Bronchial epithelial cell (primary cell): ENCODE data around the gene UBE2H. TPM values are rescaled to one million over a fixed set of nuclear protein-coding genes. Genes with fewer than 3 reads are reported as not detected.
A peak's percentile ranks its signal among the peaks of the same experiment; 100 is the strongest.

Experiments
- DNase-seq: peaks from one replicate; pipeline ENCODE4 v3.0.0-alpha.2; 2010; ENCODE audit warnings: low read depth
- FAIRE-seq: peaks from 2 replicates; lab custom pipeline; 2011; peaks lifted over from hg19 to GRCh38; lab: Jason Lieb, UNC
- H3K27me3 ChIP-seq: 2 replicates; pipeline ENCODE4 v1.5.1; 2011; ENCODE audit warnings: low read length; ENCODE audit not compliant: control insufficient read depth, insufficient read depth
- H3K36me3 ChIP-seq: 2 replicates; pipeline ENCODE4 v1.5.1; 2011; ENCODE audit warnings: low read length; ENCODE audit not compliant: control insufficient read depth, insufficient read depth
- H3K4me3 ChIP-seq: 2 replicates; pipeline ENCODE4 v1.5.1; 2011; ENCODE audit warnings: mild to moderate bottlenecking, low read depth, low read length, control low read depth
- total RNA-seq: library from RNA; depleted of rRNA; stranded (reverse); fragments of >200 nt; gene quantifications from 2 replicates; pipeline ENCODE4 v1.2.1, GENCODE V29; 2014
- TF ChIP-seq, protein P1 (sequence below): IDR thresholded peaks from 2 replicates; pipeline ENCODE4 v1.5.1; 2011; ENCODE audit warnings: mild to moderate bottlenecking, moderate library complexity, low read length, control low read depth, inconsistent platforms; ENCODE audit not compliant: insufficient read depth, severe bottlenecking

The UBE2H gene
- total RNA-seq, 1 donor from 2014 or later, result 50.0 TPM

DNA sequence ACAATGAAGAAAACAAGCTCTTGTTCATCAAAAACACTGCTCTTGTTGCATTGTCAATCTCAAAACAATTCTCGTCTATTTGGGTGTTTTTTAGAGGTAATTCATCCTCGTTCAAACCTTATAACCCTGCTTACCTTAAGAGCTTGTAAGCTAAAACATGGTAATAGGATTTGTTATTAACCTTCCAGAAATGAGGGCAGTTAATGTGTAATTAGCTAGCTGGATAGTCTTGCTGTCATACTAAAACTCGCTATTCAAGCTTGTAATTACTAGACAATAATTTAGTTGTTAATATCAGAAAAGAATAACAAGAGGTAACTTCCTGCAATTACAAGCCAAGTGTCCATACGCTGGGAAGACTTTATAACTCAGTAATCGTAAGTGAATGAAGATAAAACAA, 101.6 kb downstream of the UBE2H start:
- H3K36me3 ChIP-seq, result peaks cover 1% of the 10 kb centered on the region

DNA sequence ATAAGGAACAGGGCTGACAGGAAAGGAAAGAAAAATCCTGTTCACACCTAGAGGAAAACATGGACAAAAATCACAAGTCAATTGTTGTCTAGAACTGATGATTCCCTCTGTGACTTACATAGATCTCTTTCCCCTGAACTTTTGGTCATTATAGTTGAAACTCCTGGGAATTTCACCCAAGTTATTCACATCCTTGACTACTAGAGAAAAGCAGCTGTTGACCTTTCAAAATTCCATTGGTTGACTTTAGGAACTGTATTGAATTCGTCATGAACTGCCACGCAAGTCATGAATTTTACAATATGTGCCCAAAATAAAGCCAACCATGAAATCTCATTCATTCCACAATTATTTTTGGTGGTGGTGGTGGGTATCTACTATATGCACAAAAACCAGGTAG, 104.3 kb downstream of the UBE2H start:
- Histone ChIP-seq H3K36me3 (peaks cover 2% of the 10 kb centered on the region), H3K4me3 (no peak overlapping the region), H3K27me3 (no peaks in the 10 kb centered on the region)
- no peak for DNase-seq
- TF ChIP-seq, protein P1, sequence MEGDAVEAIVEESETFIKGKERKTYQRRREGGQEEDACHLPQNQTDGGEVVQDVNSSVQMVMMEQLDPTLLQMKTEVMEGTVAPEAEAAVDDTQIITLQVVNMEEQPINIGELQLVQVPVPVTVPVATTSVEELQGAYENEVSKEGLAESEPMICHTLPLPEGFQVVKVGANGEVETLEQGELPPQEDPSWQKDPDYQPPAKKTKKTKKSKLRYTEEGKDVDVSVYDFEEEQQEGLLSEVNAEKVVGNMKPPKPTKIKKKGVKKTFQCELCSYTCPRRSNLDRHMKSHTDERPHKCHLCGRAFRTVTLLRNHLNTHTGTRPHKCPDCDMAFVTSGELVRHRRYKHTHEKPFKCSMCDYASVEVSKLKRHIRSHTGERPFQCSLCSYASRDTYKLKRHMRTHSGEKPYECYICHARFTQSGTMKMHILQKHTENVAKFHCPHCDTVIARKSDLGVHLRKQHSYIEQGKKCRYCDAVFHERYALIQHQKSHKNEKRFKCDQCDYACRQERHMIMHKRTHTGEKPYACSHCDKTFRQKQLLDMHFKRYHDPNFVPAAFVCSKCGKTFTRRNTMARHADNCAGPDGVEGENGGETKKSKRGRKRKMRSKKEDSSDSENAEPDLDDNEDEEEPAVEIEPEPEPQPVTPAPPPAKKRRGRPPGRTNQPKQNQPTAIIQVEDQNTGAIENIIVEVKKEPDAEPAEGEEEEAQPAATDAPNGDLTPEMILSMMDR, result no peak
- no peak for FAIRE-seq

More for the DNA sequence above, 101.6 kb downstream of the UBE2H start:
- TF ChIP-seq, protein P1, result no peak
- Histone ChIP-seq H3K4me3 (no peak overlapping the region), H3K27me3 (no peaks in the 10 kb centered on the region)
- DNase-seq, result no peak
- no peak for FAIRE-seq

DNA sequence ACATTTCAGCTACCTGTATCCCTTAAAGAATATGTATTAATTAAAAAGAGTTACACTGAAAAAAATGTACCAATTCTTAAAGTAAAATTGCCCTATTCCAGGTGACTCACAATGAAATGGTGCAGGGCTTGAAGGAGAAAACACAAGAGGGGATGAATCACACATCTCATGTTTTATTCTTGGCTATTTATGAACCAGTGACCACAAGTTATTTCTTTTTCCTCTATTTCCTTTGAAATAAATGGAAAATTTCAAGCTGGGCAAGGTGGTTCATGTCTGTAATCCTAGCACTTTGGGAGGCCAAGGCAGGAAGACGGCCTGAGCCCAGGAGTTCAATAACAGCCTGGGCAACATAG, 106.8 kb downstream of the UBE2H start:
- Histone ChIP-seq H3K4me3 (no peak overlapping the region), H3K27me3 (no peaks in the 10 kb centered on the region), H3K36me3 (peaks cover 3% of the 10 kb centered on the region)
- DNase-seq, result peak; percentile 92
- TF ChIP-seq, protein P1, result no peak
- no peak for FAIRE-seq

DNA sequence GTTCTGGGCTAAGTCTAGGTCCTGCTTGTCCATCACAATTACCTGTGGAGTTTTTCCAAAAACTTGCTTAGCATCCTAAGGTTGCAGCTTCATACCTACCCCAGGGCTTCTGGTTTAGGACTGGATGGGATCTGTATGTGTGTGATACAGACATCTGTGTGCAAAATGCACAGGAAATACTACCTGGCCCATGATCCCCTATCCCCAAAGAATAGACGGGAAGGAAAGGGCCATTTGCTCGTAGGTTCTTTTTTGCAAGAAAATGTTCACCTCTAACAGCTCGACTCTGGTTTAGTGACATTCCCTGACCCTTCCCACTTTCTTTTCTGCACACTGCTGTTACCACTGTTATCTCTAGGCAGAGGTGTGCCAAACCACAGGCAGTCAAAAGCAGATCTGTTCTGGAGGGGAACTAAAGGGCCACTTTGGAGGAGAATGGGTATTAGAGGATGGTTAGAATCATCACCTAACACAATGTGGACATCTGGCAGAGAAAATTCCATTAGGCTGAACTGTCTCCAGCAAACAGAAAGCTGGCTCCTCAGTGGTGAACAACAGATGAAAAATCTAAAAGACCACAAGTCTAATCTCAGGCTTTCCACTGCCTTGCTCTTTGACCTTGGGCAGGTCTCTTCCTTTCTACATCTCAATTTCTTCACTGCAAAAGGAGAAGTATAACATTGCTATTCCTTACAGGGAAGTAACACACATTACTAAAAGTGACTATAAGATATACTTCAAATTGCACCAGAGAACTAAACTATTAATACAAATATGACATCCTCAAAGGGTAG, 107.4 kb downstream of the UBE2H start:
- no peak for FAIRE-seq
- Histone ChIP-seq H3K4me3 (no peak overlapping the region), H3K27me3 (no peaks in the 10 kb centered on the region), H3K36me3 (peaks cover 5% of the 10 kb centered on the region)
- peak; percentile 41 for DNase-seq
- TF ChIP-seq, protein P1, result no peak

DNA sequence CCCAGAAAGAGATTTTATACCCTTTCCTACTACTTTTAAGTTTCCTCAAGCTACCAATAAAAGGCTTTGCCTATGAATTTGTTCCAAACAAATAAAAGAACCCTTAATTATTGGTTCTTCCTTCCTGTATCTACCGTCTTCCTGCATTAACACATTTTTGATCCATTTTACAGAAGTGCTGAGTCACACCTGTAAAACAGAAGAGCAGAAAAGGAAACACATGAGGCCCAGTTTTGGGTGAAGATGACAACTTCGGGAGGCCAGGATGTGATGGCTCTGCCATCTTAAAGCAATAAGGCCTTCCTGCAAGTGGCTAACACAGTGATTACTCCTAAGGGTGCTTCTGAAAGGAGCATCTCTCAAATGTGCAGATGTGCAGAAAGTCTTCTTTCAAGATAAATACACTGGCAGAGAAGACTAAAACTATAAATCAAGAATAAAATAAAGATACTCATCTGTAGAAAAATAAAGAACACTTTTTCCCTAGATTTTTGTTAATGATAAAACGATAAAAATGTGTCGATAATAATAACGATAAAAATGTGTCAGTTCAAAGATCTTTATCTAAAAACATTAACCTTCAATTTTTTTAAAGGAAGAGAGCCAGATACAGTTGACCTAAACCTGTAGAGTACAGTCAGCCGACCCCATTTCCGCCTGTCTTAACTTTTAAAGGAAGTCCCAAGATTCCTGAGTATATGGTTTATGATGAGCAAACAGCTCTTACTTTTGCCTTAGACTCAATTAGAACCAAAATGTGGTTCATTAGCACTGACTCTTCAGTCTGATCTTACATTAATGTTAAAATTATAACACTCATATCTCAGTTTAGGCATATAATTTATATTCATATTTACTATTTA, 108.6 kb downstream of the UBE2H start:
- FAIRE-seq (no peak), DNase-seq (no peak)
- H3K27me3 ChIP-seq, result no peaks in the 10 kb centered on the region
- TF ChIP-seq, protein P1, result no peak
- peaks cover 5% of the 10 kb centered on the region for H3K36me3 ChIP-seq
- no peak overlapping the region for H3K4me3 ChIP-seq
